GM18907 (cell line): ENCODE results near the gene CSPG4.
"Not testable (repeated sequence)": the region's sequence is repeated elsewhere in the genome, so short reads cannot be mapped to it uniquely, and the experiment has no call there.

Experiments used
- ATAC-seq: cut with Tn5 transposase; IDR thresholded peaks from one replicate; pipeline ENCODE4 v1.9.1; 2021; ENCODE audit warnings: mild to moderate bottlenecking, moderate library complexity; ENCODE audit not compliant: unreplicated experiment

Gene CSPG4

GRCh38 chr15:75633922-75634321, 78.7 kb downstream of the CSPG4 start:
- not testable (repeated sequence) for ATAC-seq

- no peak for ATAC-seq
Observed at GRCh38 chr15:75631935-75632334, 80.7 kb downstream of the CSPG4 start.

GRCh38 chr15:75625542-75626347, 86.9 kb downstream of the CSPG4 start, which contains the start of gene SNUPN:
TSS of gene SNUPN (minus strand) at chr15:75625725. CDS start at chr15:75621051, 4,674 bp downstream.
- ATAC-seq = peak; percentile 80
